ENCODE measurements around the gene ADARB2. TPM values are rescaled to one million over a fixed set of nuclear protein-coding genes. Genes with fewer than 3 reads are reported as not detected.

The ADARB2 gene
- total and polyA plus RNA-seq, 4 donors: under 0.01 to 0.79 TPM; not detected in 2

GRCh38 chr10:1534820-1535219, 202.5 kb downstream of the ADARB2 start:
- Histone ChIP-seq H3K4me3 (ENCODE audit: low read length in 2 of 2) (no peak overlapping the region), H3K27me3 (ENCODE audit: control insufficient read depth in 1 of 2, insufficient read depth in 2 of 2, low read length in 1 of 2) (no peaks in the 10 kb centered on the region), H3K36me3 (ENCODE audit: control insufficient read depth in 1 of 2, insufficient read depth in 2 of 2, low read length in 1 of 2) (no peaks in the 10 kb centered on the region), H3K4me1 (ENCODE audit: control insufficient read depth in 1 of 2, insufficient read depth in 2 of 2, low read length in 2 of 2) (no peaks in the 10 kb centered on the region), H3K27ac (ENCODE audit: low read depth in 1 of 2, low read length in 2 of 2) (no peak overlapping the region), H3K9me3 (ENCODE audit: control insufficient read depth, low read length) (no peaks in the 10 kb centered on the region)
- 84 to 92% methylated on average over 19 of the region's 19 CpGs for WGBS, 2 donors
- DNase-seq: peak in 1 of 2 donors; percentile 28
- no peak for ATAC-seq (ENCODE audit: low FRiP score)
- intact Hi-C loops (cut with DNase I): no loop called here

- intact Hi-C loops (cut with DNase I): no loop called here
- H3K27ac ChIP-seq (ENCODE audit: low read depth in 1 of 2, low read length in 2 of 2): no peak overlapping the region
- no peaks in the 10 kb centered on the region for H3K36me3 ChIP-seq (ENCODE audit: control insufficient read depth in 1 of 2, insufficient read depth in 2 of 2, low read length in 1 of 2)
- WGBS, 2 donors: 85 to 86% methylated on average over 14 of the region's 14 CpGs
- H3K4me1 ChIP-seq (ENCODE audit: control insufficient read depth in 1 of 2, insufficient read depth in 2 of 2, low read length in 2 of 2): no peaks in the 10 kb centered on the region
- DNase-seq (peak in 1 of 2 donors; percentile 54), ATAC-seq (ENCODE audit: low FRiP score) (no peak)
- no peaks in the 10 kb centered on the region for H3K27me3 ChIP-seq (ENCODE audit: control insufficient read depth in 1 of 2, insufficient read depth in 2 of 2, low read length in 1 of 2)
- no peak overlapping the region for H3K4me3 ChIP-seq (ENCODE audit: low read length in 2 of 2)
- no peaks in the 10 kb centered on the region for H3K9me3 ChIP-seq (ENCODE audit: control insufficient read depth, low read length)
These were observed 204.7 kb downstream of the ADARB2 start for GRCh38 chr10:1532636-1533035.

GRCh38 chr10:1531883-1532597, 205.3 kb downstream of the ADARB2 start:
- Histone ChIP-seq H3K4me1 (ENCODE audit: control insufficient read depth in 1 of 2, insufficient read depth in 2 of 2, low read length in 2 of 2) (no peaks in the 10 kb centered on the region), H3K27me3 (ENCODE audit: control insufficient read depth in 1 of 2, insufficient read depth in 2 of 2, low read length in 1 of 2) (no peaks in the 10 kb centered on the region), H3K4me3 (ENCODE audit: low read length in 2 of 2) (no peak overlapping the region), H3K9me3 (ENCODE audit: control insufficient read depth, low read length) (no peaks in the 10 kb centered on the region), H3K27ac (ENCODE audit: low read depth in 1 of 2, low read length in 2 of 2) (no peak overlapping the region), H3K36me3 (ENCODE audit: control insufficient read depth in 1 of 2, insufficient read depth in 2 of 2, low read length in 1 of 2) (no peaks in the 10 kb centered on the region)
- ATAC-seq (ENCODE audit: low FRiP score) (no peak), DNase-seq (peak in 1 of 2 donors; percentile 39)
- intact Hi-C loops (cut with DNase I): no loop called here
- WGBS, 2 donors: 69 to 72% methylated on average over 18 of the region's 18 CpGs

- WGBS, 2 donors: 88 to 89% methylated on average over 16 of the region's 16 CpGs
- Histone ChIP-seq H3K36me3 (ENCODE audit: control insufficient read depth in 1 of 2, insufficient read depth in 2 of 2, low read length in 1 of 2) (no peaks in the 10 kb centered on the region), H3K27ac (ENCODE audit: low read depth in 1 of 2, low read length in 2 of 2) (no peak overlapping the region), H3K4me1 (ENCODE audit: control insufficient read depth in 1 of 2, insufficient read depth in 2 of 2, low read length in 2 of 2) (no peaks in the 10 kb centered on the region), H3K27me3 (ENCODE audit: control insufficient read depth in 1 of 2, insufficient read depth in 2 of 2, low read length in 1 of 2) (no peaks in the 10 kb centered on the region), H3K9me3 (ENCODE audit: control insufficient read depth, low read length) (no peaks in the 10 kb centered on the region), H3K4me3 (ENCODE audit: low read length in 2 of 2) (no peak overlapping the region)
- peak in 1 of 2 donors; percentile 35 for DNase-seq
- intact Hi-C loops (cut with DNase I): no loop called here
- no peak for ATAC-seq (ENCODE audit: low FRiP score)
These were observed 206.3 kb downstream of the ADARB2 start for GRCh38 chr10:1530871-1531517.

- Histone ChIP-seq H3K27ac (ENCODE audit: low read depth in 1 of 2, low read length in 2 of 2) (no peak overlapping the region), H3K9me3 (ENCODE audit: control insufficient read depth, low read length) (no peaks in the 10 kb centered on the region), H3K36me3 (ENCODE audit: control insufficient read depth in 1 of 2, insufficient read depth in 2 of 2, low read length in 1 of 2) (no peaks in the 10 kb centered on the region), H3K27me3 (ENCODE audit: control insufficient read depth in 1 of 2, insufficient read depth in 2 of 2, low read length in 1 of 2) (no peaks in the 10 kb centered on the region), H3K4me3 (ENCODE audit: low read length in 2 of 2) (no peak overlapping the region), H3K4me1 (ENCODE audit: control insufficient read depth in 1 of 2, insufficient read depth in 2 of 2, low read length in 2 of 2) (no peaks in the 10 kb centered on the region)
- 91 to 95% methylated on average over 13 to 15 of the region's 15 CpGs for WGBS, 2 donors
- ATAC-seq (ENCODE audit: low FRiP score) (peak; percentile 21), DNase-seq (peak in 1 of 2 donors; percentile 59)
- intact Hi-C loops (cut with DNase I): no loop called here
These were observed 207.4 kb downstream of the ADARB2 start for GRCh38 chr10:1529806-1530413.

- no peak for DNase-seq
- Histone ChIP-seq H3K27me3 (ENCODE audit: control insufficient read depth in 1 of 2, insufficient read depth in 2 of 2, low read length in 1 of 2) (no peaks in the 10 kb centered on the region), H3K36me3 (ENCODE audit: control insufficient read depth in 1 of 2, insufficient read depth in 2 of 2, low read length in 1 of 2) (no peaks in the 10 kb centered on the region), H3K27ac (ENCODE audit: low read depth in 1 of 2, low read length in 2 of 2) (no peak overlapping the region), H3K9me3 (ENCODE audit: control insufficient read depth, low read length) (no peaks in the 10 kb centered on the region), H3K4me1 (ENCODE audit: control insufficient read depth in 1 of 2, insufficient read depth in 2 of 2, low read length in 2 of 2) (no peaks in the 10 kb centered on the region), H3K4me3 (ENCODE audit: low read length in 2 of 2) (no peak overlapping the region)
- no peak for ATAC-seq (ENCODE audit: low FRiP score)
- WGBS, 2 donors: 80 to 85% methylated on average over 15 of the region's 15 CpGs
- intact Hi-C loops (cut with DNase I): no loop called here
These were observed 209.4 kb downstream of the ADARB2 start for GRCh38 chr10:1527951-1528350.

GRCh38 chr10:1526436-1527055, 210.8 kb downstream of the ADARB2 start:
- Histone ChIP-seq H3K36me3 (ENCODE audit: control insufficient read depth in 1 of 2, insufficient read depth in 2 of 2, low read length in 1 of 2) (no peaks in the 10 kb centered on the region), H3K9me3 (ENCODE audit: control insufficient read depth, low read length) (no peaks in the 10 kb centered on the region), H3K27me3 (ENCODE audit: control insufficient read depth in 1 of 2, insufficient read depth in 2 of 2, low read length in 1 of 2) (no peaks in the 10 kb centered on the region), H3K4me1 (ENCODE audit: control insufficient read depth in 1 of 2, insufficient read depth in 2 of 2, low read length in 2 of 2) (no peaks in the 10 kb centered on the region), H3K27ac (ENCODE audit: low read depth in 1 of 2, low read length in 2 of 2) (no peak overlapping the region), H3K4me3 (ENCODE audit: low read length in 2 of 2) (no peak overlapping the region)
- DNase-seq (no peak), ATAC-seq (ENCODE audit: low FRiP score) (no peak)
- intact Hi-C loops (cut with DNase I): no loop called here
- WGBS, 2 donors: 48 to 56% methylated on average over 18 of the region's 18 CpGs

- DNase-seq (no peak), ATAC-seq (ENCODE audit: low FRiP score) (no peak)
- Histone ChIP-seq H3K27ac (ENCODE audit: low read depth in 1 of 2, low read length in 2 of 2) (no peak overlapping the region), H3K9me3 (ENCODE audit: control insufficient read depth, low read length) (no peaks in the 10 kb centered on the region), H3K4me3 (ENCODE audit: low read length in 2 of 2) (no peak overlapping the region), H3K27me3 (ENCODE audit: control insufficient read depth in 1 of 2, insufficient read depth in 2 of 2, low read length in 1 of 2) (no peaks in the 10 kb centered on the region), H3K4me1 (ENCODE audit: control insufficient read depth in 1 of 2, insufficient read depth in 2 of 2, low read length in 2 of 2) (no peaks in the 10 kb centered on the region), H3K36me3 (ENCODE audit: control insufficient read depth in 1 of 2, insufficient read depth in 2 of 2, low read length in 1 of 2) (no peaks in the 10 kb centered on the region)
- intact Hi-C loops (cut with DNase I): no loop called here
- 91 to 92% methylated on average over 32 of the region's 32 CpGs for WGBS, 2 donors
These were observed 211.8 kb downstream of the ADARB2 start for GRCh38 chr10:1525354-1526162.

Measured in aorta (tissue), 5 donors.